HG02884 (cell line): ENCODE measurements around the gene TCF21.

Experiments used
- ATAC-seq: cut with Tn5 transposase; IDR thresholded peaks from one replicate; pipeline ENCODE4 v1.9.1; 2021; ENCODE audit warnings: mild to moderate bottlenecking, moderate library complexity; ENCODE audit not compliant: unreplicated experiment

TCF21 gene

DNA sequence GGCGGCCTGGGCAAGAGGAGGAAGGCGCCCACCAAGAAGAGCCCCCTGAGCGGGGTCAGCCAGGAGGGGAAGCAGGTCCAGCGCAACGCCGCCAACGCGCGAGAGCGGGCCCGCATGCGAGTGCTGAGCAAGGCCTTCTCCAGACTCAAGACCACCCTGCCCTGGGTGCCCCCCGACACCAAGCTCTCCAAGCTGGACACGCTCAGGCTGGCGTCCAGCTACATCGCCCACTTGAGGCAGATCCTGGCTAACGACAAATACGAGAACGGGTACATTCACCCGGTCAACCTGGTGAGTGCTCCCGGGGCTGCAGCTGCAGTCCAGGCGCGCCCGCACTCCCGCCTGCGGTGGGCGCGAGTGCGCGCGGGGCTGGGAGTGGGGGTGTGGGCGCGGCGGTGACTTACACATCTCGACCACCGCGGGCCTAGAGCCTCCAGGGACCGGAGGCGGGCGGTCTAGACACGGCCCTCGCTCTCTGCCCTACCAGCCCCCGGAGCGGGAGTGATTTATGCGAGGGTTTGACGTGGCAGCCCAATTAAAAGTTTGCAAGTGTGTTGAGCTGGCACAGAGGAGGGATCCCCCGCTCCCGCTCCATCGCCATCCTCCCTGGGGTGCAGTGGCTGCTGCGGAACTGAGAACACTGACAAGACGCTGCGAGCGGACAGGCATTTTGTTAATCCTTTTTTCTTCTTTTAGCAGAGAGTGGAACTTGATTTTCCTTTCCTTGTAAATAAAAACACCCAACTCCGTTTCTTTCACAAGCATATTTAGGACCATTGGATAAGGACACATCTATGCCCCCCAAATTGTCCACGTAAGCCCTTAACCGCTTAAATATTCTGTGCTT lies 867 bp downstream of the TCF21 start:
- ATAC-seq, result no peak

DNA sequence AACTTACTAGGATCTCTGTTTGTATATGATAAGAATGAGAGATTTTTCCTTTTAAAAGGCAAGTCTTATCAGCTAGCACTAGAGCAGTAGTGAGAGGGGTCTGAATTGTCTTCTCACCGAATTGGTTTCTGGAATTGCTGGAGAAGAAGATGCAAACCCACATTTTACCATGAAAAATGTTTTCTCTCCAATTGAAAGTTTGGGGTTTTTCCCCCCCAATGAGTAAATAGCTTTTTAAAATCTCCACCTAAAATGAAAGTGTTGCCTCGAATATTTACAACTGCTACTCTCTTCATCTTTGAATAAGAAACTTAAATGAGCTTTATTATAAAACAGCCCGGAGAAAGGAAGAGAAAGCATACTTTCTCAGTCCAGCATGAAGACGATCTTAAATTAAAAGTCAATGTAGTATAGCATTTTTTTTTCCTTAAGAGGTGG lies 1.8 kb downstream of the TCF21 start:
- no peak for ATAC-seq

DNA sequence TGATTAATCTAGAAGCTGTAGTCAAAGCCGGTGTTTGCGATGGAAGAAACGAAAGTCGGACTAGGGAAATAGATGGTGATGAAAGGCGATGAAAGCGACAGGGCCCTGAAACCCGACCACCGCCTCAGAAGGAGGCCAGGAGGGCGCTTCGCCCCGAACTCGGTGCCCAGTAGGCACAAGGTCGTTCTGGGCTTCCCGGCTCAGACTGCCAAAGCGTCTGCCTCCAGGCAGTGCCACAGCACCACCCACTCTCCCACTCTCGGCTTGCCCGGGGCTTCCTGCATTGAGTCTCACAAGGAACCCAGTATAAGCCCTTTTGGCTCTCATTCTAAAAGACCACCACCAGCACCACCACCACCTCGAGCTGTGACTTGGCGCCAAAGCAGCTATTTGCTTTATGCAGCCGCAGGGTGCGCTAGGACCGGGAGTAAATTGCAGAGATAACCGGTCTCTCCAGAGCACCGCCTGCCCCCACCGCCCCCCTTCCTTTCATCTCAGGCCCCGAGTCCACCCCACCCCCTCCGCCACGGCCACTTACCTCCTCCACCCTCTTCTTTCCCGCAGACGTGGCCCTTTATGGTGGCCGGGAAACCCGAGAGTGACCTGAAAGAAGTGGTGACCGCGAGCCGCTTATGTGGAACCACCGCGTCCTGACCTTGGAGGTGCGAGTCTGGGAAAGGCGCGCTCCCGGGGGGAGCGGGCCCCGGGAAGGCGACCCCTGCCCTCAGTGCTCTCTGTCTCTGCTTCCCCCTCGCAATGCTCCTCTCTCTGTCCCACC lies 2.4 kb downstream of the TCF21 start:
- ATAC-seq, result no peak

DNA sequence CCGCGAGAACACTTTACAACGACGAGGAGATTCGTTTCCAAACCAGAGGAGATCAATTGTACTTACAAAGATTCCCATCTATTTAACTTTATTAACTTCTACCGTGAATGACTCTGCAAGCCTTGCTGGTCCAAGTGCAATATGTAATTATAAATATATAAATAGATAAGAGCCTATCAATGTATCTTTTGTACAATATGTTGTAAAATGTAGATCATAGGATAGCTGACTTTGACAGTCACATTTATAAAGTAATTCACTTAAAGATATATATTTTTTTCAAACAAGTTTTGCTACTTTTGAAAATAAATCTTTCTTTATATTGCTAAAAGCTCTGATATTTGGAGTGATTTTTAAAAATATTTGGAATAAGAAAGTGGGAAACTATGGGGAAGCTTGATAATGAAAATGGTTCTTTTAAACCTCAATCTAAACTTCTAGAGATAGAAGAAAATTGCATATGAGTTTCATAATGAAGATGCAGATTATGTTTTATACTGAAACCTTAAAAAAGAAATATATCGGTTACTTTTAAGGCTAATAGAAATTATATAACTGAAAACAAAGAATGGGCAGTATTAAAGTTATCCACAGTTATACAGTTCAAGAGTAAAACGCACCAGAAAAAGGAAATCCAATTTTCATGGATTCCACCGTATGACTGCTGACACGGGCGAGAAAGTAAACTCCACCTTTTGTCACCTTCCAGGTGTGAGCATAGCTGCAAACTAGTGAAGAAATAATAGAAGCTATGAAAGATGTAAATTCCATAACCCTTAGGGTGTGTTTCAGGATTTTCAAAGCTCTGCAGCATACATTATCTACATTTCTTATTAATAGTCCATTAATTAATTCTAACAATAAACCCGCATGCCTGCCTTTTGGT lies 3.3 kb downstream of the TCF21 start:
- ATAC-seq, result no peak

DNA sequence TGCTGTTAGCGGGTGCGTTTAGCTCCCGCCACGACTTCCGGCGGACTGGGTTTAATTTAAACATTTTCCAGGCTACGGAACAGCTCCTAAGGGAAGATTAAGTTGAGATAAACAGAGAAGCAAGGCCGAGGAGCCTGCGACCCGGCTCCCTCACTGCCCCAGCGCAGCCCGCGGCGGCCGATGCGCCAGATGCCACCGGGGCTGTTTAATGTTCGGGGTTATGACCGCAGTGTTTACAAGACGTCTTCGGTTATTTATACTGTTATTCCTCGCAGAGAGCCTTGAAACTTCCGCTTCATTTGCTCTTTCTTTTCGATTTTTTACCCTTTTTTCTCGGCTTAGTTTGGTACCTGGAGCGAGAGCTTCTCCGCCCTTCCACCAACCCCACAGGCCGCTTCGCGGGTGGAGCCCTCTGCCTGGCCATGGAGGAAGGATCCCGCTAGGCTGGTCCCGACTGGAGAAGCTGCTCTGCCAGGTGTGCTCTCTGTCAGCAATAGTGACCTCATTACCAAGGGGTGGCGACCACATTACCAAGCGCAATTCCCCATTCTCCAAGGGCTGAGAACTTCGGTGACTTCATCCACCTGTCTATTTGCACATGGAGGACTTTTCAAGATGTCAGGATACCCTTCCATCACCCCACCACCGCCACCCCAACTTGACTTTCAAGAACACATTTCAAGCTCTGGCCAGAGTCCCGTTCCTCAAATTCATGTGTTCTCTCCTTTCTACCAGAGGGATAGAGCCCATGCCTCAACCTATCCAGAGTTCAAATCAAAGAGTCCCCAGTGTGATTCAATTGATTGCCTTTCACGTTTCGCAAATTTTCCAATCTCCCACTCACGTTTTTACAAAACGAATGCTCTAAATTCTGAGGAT lies 4.1 kb downstream of the TCF21 start:
- ATAC-seq, result no peak

DNA sequence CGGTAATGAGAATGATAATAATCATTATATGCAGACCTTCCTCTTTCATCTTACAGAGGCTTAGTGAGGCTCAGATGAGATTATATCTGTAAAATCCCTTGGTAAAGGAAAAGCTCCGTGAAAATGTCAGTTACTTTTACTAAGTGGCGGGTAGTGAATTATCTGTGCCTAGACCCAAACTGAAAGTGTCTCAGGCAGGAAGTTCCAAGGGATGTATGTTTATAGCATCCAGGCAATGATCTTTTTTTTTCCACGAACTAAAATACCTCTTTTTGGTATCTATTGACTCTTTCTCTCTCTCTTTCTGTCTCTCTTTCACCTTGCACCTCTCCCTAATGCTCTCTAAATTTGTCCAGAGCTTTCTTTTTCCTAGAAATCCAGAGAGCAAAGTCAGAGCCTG lies 5.0 kb downstream of the TCF21 start:
- ATAC-seq, result no peak

DNA sequence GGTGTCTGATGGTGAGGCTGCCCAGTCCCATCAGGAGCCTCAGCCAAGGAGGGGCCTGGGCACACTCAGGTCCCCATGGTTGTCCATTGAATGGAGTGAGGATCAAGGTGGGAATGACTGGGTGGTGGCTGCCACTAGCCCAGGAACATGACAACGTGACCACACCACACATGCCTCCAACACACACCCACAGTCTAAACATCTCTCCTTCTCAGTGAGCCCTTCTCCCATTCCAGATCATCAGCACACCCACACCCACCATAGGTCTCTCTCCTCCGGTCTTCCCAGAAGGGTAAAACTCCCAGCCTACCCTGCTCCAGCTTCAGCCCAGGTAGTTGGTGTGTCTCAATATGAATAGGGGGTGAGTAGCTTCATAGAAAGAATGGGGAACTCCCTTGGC lies 5.5 kb downstream of the TCF21 start:
- ATAC-seq, result no peak

DNA sequence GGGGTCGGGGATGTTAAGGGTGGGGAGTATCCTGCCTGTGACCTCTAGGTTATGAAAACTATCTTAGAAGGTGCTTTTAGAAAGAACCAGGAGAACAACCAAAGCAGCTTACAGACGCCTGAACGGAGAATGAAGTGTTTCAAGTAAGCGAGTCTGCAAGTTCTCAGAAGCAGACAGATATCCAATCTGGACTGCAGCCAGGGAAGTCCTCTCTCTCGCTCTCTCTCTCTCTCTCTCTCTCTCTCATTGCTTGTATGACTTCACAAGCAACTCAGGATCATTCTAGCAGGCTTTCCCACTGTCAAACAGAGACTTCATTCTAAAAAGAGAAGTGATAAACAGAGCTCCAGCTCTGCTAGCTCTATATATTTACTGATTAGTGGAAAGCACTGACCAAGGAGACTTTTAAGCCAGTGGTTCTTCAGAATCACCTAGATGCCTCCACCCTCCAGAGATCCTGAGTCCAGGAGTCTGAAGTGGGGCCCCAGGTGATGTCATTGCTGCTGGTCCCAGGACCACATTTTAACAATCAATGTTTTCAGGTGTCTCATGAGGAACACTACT lies 6.0 kb downstream of the TCF21 start:
- ATAC-seq, result no peak

DNA sequence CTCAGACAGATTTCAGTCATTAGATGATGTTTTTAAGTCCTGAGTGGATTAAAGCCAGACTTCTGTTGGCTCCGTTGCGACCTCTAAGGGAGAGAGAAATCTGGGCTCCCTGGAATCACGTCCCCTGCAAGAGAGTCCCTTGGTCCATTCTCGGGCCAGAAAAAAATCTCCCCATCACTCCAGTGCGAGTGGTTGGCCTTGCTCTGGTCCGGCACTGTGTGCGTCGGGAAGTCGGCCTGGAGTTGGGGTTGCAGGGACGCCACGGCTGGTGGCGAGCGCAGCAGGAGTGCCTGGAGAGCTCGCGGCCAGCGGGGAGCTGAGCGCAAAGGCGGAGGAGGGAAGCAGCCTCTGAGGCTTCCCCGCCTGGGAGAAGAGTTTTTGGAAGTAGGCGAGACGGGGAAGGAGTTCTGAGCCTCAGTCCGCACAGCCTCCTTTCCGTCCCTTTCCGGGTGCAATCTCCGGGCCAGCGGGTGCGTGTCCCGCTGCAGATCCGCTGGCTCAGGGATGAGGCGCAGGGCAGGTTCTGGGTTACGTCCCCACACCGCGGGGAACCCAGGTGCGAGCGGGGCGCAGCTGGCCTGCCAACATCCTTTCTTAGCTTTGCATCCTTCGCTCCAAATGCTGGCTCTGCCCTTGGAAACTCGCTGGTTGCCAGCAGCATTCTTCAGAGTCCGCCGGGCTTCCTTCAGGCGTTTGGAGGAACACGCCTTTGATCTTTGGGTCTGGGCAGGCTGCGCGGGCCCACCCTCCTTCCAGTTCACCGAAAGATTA lies 6.8 kb downstream of the TCF21 start:
- no peak for ATAC-seq

DNA sequence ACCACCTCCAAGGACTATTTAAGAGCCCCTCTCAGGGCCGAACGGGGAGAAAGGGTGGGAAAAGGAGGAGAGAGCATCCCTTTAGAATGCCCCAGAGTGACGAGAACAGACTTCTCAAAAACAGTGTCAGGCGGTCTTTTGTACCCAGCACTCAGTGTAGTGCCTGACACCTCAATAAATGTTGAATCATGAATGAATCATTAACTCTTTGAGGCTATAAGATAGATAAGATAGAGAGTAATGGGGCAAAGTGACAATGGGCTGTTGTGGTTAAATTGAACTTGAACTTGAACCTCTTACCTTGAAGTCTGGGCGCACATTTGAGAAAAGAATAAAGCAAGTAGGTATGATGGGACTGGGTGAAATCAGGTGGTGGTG lies 7.4 kb downstream of the TCF21 start:
- no peak for ATAC-seq

DNA sequence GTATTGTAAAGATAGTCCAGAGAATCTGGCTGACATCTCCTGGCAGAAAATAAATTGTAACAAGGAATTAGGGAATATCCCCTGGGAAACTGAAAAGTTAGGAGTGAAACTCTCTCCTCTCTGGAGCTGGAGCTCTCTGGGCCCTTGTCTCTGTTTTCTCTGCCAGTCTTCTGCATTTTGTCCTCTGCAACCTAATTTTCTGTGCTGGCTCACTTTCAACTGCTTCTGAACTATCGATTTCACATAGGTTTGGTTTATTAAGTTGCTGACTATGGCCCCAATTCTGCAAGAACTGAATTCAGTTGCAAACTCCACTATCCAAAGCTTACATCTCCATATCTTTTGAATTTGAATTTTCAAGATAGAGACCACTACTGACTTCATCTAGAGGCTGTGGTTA lies 9.3 kb downstream of the TCF21 start:
- no peak for ATAC-seq

DNA sequence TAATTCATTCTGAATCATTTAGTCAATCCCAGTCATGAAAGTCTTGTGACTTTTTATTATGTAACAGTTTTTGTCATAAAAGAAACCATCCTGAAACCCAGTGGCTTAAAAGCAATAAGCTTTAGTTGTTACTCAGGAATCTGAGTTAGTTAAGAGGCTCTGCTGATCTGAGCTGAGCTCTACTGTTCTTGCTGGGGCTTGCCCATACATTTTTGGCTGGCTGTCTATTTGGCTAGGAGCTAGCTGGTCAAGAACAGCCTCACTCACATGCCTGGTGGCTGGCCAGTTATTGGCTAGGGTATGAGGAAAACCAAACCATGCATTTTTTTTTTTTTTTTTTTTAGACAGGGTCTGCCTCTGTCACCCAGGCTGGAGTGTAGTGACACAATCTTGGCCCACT lies 10.6 kb downstream of the TCF21 start:
- ATAC-seq, result no peak

DNA sequence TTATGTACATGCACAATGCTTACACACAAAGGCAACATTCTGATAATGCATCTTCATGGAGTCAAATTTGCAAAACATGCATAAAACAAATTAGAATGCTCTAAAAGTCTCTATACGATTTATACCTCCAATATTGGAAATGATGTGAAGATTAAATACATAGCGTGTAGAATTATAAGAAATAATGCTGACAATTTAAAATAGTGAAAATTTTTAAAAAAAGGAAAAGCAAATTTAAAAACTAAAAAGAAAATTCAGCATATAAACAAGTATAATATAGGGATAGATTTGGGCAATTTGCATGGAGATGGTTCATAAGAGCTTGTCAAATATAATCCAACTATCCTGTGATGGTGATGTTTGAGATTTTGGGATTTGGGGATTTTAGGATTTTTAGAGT lies 14.9 kb downstream of the TCF21 start:
- no peak for ATAC-seq

DNA sequence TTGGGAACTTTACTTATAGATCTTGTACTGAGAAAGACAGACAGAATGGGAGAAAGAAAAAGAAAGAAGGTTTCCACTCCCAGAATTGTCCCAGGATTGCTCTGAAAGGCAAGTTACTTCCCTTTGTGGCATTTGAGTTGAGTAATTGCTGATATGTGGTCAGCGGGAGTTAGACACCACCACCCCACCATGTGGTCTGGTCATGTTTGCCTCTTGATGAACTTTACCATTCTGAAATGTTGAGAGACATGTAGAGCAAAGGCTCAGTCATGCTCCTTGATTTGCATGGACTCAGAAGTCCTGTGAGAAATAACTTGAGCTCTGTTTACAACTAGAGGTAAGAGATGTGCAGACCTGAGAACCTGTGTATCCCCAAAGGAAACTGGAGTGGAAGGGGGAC lies 17.1 kb downstream of the TCF21 start:
- no peak for ATAC-seq

DNA sequence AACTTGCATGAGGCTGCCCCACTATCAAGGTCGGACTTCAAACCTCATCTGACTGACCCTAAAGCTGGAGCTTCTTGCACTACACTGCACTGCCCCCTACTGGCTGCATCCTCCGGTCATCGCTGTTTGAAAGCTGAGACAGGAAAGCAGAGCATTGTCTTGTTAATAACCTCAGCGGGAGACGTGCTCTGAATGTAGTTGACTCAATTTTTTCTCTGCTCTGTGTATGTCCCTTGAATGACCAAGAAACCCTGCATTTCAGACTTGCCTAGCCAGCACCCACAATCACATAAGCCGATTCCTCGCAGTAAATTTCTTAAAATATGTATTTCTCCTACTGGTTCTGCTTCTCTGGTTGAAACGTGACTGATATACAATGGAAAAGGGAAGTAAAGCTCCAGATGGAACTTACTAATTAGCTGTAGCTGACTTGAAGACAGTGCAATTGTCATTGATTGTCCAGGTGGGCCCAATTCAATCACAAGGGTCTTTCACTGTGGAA lies 27.8 kb downstream of the TCF21 start:
- peak; percentile 70 for ATAC-seq

DNA sequence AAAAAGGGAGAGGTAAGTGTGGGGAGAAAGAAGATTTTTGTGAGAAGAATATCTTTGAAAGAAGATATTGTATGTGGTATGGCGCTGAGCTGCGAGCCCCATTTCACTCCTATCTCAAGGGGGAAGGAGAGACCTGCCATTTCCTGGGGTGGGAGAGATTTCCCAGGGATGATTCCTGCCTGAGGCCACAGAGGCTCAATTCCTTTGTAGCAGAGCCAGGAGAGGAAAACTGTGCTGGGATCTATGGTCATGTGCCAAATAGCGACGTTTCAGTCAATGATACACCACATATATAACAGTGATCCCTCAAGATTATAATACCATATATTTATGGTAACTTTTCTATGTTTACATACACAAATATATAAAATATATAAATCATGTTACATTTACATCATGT lies 28.9 kb downstream of the TCF21 start:
- ATAC-seq, result no peak

DNA sequence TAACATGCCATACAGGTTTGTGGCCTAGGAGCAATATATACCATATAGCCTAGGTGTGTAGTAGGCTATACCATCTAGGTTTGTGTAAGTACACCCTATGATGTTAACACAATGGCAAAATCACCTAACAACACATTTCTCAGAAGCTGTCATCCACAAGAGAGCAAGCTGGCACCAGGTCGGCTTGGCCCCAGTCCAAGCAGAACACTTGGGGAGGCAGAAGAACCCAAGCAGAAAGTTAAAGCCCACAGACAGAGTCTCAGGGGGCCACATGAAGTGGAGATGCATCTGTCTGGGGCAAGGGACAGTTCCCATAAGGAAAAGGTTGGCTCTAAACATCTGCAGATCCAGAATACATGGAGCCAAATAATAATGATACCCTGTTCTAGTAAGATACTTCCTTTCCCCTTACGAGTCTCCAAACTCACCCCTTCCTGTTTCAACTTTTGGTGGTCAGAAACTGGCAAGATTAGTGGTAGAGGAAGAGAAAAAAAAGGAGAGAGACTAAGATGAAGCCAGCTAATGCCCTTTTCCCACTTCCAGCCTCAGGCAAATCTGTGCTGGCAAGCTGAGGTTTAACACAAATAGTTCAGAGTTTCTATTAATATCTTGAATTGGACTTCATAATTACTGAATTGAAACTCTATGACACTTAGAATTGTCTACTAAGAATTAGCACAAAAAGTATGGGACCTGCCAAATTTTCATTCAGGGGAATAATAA lies 29.5 kb downstream of the TCF21 start:
- no peak for ATAC-seq

DNA sequence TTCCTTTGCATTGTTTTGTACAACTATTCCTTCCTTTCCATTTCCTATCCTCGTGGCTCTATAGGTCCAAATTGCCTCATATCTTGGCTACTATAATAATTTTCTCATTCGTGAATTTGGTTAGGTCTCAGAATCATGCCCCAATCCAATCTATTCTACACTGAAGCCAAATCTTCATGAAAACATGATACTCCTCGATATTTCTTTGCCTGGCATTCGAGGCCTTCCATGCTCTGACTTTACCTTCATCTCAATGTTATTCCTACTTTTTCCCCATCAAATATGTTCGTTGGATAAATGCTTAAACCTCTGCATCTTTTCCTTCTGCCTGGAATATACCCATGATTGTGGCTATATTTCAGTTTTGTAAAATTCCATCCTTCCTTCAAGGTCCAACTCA lies 30.4 kb downstream of the TCF21 start:
- no peak for ATAC-seq
